Measurements from ENCODE around the gene COX5B.

COX5B gene

GRCh38 chr2:97660775-97661389, 15.0 kb downstream of the COX5B start:
- H3K27ac ChIP-seq = no peak overlapping the region
- H3K36me3 ChIP-seq = peaks cover 37% of the 10 kb centered on the region

GRCh38 chr2:97661927-97662326, 16.1 kb downstream of the COX5B start:
- Histone ChIP-seq H3K27me3 (no peaks in the 10 kb centered on the region), H3K9me3 (no peaks in the 10 kb centered on the region), H3K36me3 (peaks cover 26% of the 10 kb centered on the region), H3K4me1 (ENCODE audit: control insufficient read depth in 1 of 2, insufficient read depth in 1 of 2, low read depth in 1 of 2, low read length in 1 of 2) (peaks cover 15 to 23% of the 10 kb centered on the region in 2 experiments), H3K4me3 (ENCODE audit: low read depth in 1 of 2, low read length in 1 of 2) (no peak overlapping the region), H3K27ac (peak overlapping the region; percentile 94)
- no peak for TF ChIP-seq CTCF (IDR thresholded peaks at IDR 0.05)

More at GRCh38 chr2:97660775-97661389, 15.0 kb downstream of the COX5B start:
- no peaks in the 10 kb centered on the region for H3K9me3 ChIP-seq
- H3K4me3 ChIP-seq (ENCODE audit: low read depth in 1 of 2, low read length in 1 of 2) = no peak overlapping the region
- no peaks in the 10 kb centered on the region for H3K27me3 ChIP-seq
- H3K4me1 ChIP-seq (ENCODE audit: control insufficient read depth in 1 of 2, insufficient read depth in 1 of 2, low read depth in 1 of 2, low read length in 1 of 2) = peaks cover 15 to 23% of the 10 kb centered on the region in 2 experiments
- no peak for TF ChIP-seq CTCF (IDR thresholded peaks at IDR 0.05)

- Histone ChIP-seq H3K9me3 (no peaks in the 10 kb centered on the region), H3K36me3 (peaks cover 21% of the 10 kb centered on the region), H3K27me3 (no peaks in the 10 kb centered on the region), H3K27ac (peak overlapping the region; percentile 94), H3K4me3 (ENCODE audit: low read depth in 1 of 2, low read length in 1 of 2) (peak overlapping the region; percentile 69 to 73), H3K4me1 (ENCODE audit: control insufficient read depth in 1 of 2, insufficient read depth in 1 of 2, low read depth in 1 of 2, low read length in 1 of 2) (peaks cover 15 to 23% of the 10 kb centered on the region in 2 experiments)
- TF ChIP-seq CTCF (IDR thresholded peaks at IDR 0.05) = no peak
Measured at GRCh38 chr2:97662386-97662894, 16.6 kb downstream of the COX5B start.

- Histone ChIP-seq H3K27me3 (no peaks in the 10 kb centered on the region), H3K4me1 (ENCODE audit: control insufficient read depth in 1 of 2, insufficient read depth in 1 of 2, low read depth in 1 of 2, low read length in 1 of 2) (peaks cover 15 to 23% of the 10 kb centered on the region in 2 experiments), H3K27ac (peak overlapping the region; percentile 94), H3K36me3 (peaks cover 15% of the 10 kb centered on the region), H3K9me3 (no peaks in the 10 kb centered on the region), H3K4me3 (ENCODE audit: low read depth in 1 of 2, low read length in 1 of 2) (peak overlapping the region; percentile 69 to 73)
- TF ChIP-seq CTCF (IDR thresholded peaks at IDR 0.05) = no peak
Measured at GRCh38 chr2:97662895-97663625, 17.2 kb downstream of the COX5B start.

- H3K4me3 ChIP-seq (ENCODE audit: low read depth in 1 of 2, low read length in 1 of 2) = peak overlapping the region; percentile 69 to 73
Measured at GRCh38 chr2:97663626-97663961, 17.7 kb downstream of the COX5B start.

More at GRCh38 chr2:97663626-97663961, 17.7 kb downstream of the COX5B start:
- Histone ChIP-seq H3K27me3 (no peaks in the 10 kb centered on the region), H3K9me3 (no peaks in the 10 kb centered on the region), H3K4me1 (ENCODE audit: control insufficient read depth in 1 of 2, insufficient read depth in 1 of 2, low read depth in 1 of 2, low read length in 1 of 2) (peaks cover 15 to 23% of the 10 kb centered on the region in 2 experiments), H3K36me3 (peaks cover 10% of the 10 kb centered on the region), H3K27ac (peak overlapping the region; percentile 94)
- TF ChIP-seq CTCF (IDR thresholded peaks at IDR 0.05) = no peak

Data from neutrophil (primary cell).